Measurements from ENCODE around the gene OSER1.

DNA sequence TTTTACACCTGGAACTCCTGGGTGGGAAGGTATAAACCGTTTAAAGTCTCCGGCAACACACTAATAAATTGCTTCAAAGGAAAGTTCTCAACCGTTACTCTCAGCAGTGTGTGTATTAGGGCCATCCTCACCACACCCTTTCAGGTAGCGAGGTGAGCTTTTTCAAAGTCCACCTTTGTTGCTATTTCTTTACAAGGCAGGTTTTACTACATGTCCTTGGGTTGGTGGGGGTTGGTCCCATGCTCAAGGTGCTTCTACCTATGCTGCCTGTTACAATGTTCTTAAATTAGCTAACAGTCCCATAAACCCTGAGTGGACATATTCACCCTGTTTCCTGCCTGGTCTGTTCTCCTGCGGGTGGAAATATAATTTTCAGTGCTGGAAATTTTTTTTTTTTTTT lies 13.2 kb upstream of the OSER1 start:
- TF ChIP-seq, protein P1, sequence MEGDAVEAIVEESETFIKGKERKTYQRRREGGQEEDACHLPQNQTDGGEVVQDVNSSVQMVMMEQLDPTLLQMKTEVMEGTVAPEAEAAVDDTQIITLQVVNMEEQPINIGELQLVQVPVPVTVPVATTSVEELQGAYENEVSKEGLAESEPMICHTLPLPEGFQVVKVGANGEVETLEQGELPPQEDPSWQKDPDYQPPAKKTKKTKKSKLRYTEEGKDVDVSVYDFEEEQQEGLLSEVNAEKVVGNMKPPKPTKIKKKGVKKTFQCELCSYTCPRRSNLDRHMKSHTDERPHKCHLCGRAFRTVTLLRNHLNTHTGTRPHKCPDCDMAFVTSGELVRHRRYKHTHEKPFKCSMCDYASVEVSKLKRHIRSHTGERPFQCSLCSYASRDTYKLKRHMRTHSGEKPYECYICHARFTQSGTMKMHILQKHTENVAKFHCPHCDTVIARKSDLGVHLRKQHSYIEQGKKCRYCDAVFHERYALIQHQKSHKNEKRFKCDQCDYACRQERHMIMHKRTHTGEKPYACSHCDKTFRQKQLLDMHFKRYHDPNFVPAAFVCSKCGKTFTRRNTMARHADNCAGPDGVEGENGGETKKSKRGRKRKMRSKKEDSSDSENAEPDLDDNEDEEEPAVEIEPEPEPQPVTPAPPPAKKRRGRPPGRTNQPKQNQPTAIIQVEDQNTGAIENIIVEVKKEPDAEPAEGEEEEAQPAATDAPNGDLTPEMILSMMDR (IDR thresholded peaks at IDR 0.05; ENCODE audit: control extremely low read depth in 1 of 3, insufficient read depth in 1 of 3, low read depth in 1 of 3, low read length in 3 of 3), result no peak
- TF ChIP-seq POLR2A (IDR thresholded peaks at IDR 0.05; ENCODE audit: control extremely low read depth in 1 of 2, low read depth in 2 of 2, low read length in 2 of 2) (no peak), TEAD4 (IDR thresholded peaks at IDR 0.05; ENCODE audit: low read depth, low read length) (no peak), POLR2AphosphoS5 (IDR thresholded peaks at IDR 0.05; ENCODE audit: low read depth, low read length) (no peak), RFX5 (IDR thresholded peaks at IDR 0.05; ENCODE audit: borderline replicate concordance, low read depth, low read length) (no peak)
- TF ChIP-seq, protein P2, sequence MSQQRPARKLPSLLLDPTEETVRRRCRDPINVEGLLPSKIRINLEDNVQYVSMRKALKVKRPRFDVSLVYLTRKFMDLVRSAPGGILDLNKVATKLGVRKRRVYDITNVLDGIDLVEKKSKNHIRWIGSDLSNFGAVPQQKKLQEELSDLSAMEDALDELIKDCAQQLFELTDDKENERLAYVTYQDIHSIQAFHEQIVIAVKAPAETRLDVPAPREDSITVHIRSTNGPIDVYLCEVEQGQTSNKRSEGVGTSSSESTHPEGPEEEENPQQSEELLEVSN (IDR thresholded peaks at IDR 0.05), result no peak
- TF ChIP-seq, protein P3, sequence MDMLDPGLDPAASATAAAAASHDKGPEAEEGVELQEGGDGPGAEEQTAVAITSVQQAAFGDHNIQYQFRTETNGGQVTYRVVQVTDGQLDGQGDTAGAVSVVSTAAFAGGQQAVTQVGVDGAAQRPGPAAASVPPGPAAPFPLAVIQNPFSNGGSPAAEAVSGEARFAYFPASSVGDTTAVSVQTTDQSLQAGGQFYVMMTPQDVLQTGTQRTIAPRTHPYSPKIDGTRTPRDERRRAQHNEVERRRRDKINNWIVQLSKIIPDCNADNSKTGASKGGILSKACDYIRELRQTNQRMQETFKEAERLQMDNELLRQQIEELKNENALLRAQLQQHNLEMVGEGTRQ (IDR thresholded peaks at IDR 0.05; ENCODE audit: low read length), result no peak
